Chondrocyte (in vitro differentiated cells): ENCODE data around the gene BBX. TPM values are rescaled to one million over a fixed set of nuclear protein-coding genes. Genes with fewer than 3 reads are reported as not detected.
A peak's percentile ranks its signal among the peaks of the same experiment; 100 is the strongest.

Experiments used
- DNase-seq: peaks from one replicate; pipeline ENCODE4 v3.0.0; 2021; ENCODE audit warnings: mixed read lengths, low spot score
- H3K27ac Mint-ChIP-seq: one replicate; pipeline ENCODE4 v1.8.0; 2021; ENCODE audit warnings: mild to moderate bottlenecking, moderate library complexity, mixed read lengths; ENCODE audit not compliant: unreplicated experiment
- H3K27me3 Mint-ChIP-seq: 2 replicates; pipeline ENCODE4 v1.8.0; 2021; ENCODE audit warnings: low read depth, mixed read lengths
- H3K36me3 Mint-ChIP-seq: 2 replicates; pipeline ENCODE4 v1.8.0; 2021; ENCODE audit warnings: low read depth, mixed read lengths
- H3K4me1 Mint-ChIP-seq: 2 replicates; pipeline ENCODE4 v1.8.0; 2021; ENCODE audit warnings: low read depth, mild to moderate bottlenecking, mixed read lengths
- H3K4me3 Mint-ChIP-seq: one replicate; pipeline ENCODE4 v1.8.0; 2021; ENCODE audit warnings: mild to moderate bottlenecking, moderate library complexity, mixed read lengths; ENCODE audit not compliant: unreplicated experiment
- H3K9me3 Mint-ChIP-seq: 2 replicates; pipeline ENCODE4 v1.8.0; 2021; ENCODE audit warnings: low read depth, mixed read lengths
- total RNA-seq: library from RNA; stranded (reverse); gene quantifications from 3 replicates; pipeline ENCODE4 v1.2.1, GENCODE V29; 2021
- TF ChIP-seq, protein P1 (sequence below): fragments of 200-600 bp; sonication (generic); IDR thresholded peaks from 2 replicates; pipeline ENCODE4 v1.5.0; 2021; ENCODE audit warnings: antibody characterized with exemption, mild to moderate bottlenecking, moderate library complexity

BBX gene
- total RNA-seq, 1 donor from 2014 or later: 69.6 TPM

DNA sequence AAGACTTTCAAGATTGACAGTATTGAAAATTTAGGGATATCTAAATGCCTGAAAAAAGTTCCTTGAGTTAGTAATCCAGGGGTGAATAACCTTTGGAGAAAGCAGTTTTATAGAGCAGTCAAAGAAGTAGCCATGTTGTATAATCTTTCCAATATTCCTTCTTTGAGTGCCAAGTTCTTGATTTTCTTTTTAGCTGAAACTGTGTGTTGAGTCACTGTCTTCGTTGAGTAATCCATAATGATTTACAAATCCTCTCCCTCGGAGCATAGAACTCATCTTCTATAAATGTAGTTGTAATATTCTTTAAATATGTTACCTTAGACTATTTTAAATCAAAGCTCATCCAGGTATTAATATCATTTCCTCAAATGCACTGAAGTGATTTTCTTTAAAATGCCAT is 135.2 kb downstream of the BBX start:
- TF ChIP-seq, protein P1, sequence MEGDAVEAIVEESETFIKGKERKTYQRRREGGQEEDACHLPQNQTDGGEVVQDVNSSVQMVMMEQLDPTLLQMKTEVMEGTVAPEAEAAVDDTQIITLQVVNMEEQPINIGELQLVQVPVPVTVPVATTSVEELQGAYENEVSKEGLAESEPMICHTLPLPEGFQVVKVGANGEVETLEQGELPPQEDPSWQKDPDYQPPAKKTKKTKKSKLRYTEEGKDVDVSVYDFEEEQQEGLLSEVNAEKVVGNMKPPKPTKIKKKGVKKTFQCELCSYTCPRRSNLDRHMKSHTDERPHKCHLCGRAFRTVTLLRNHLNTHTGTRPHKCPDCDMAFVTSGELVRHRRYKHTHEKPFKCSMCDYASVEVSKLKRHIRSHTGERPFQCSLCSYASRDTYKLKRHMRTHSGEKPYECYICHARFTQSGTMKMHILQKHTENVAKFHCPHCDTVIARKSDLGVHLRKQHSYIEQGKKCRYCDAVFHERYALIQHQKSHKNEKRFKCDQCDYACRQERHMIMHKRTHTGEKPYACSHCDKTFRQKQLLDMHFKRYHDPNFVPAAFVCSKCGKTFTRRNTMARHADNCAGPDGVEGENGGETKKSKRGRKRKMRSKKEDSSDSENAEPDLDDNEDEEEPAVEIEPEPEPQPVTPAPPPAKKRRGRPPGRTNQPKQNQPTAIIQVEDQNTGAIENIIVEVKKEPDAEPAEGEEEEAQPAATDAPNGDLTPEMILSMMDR: no peak
- peaks cover 40% of the 10 kb centered on the region for H3K4me1 Mint-ChIP-seq
- no peak for DNase-seq
- H3K9me3 Mint-ChIP-seq: no peaks in the 10 kb centered on the region
- H3K27me3 Mint-ChIP-seq: no peaks in the 10 kb centered on the region
- no peak overlapping the region for H3K27ac Mint-ChIP-seq
- no peaks in the 10 kb centered on the region for H3K36me3 Mint-ChIP-seq
- no peak overlapping the region for H3K4me3 Mint-ChIP-seq

GRCh38 chr3:107660306-107660976 is 137.7 kb downstream of the BBX start:
- Mint-ChIP-seq H3K9me3 (no peaks in the 10 kb centered on the region), H3K27ac (peak overlapping the region; percentile 33), H3K4me3 (no peak overlapping the region), H3K36me3 (no peaks in the 10 kb centered on the region), H3K27me3 (no peaks in the 10 kb centered on the region), H3K4me1 (peaks cover 65% of the 10 kb centered on the region)
- no peak for DNase-seq
- TF ChIP-seq, protein P1: peak; percentile 93

DNA sequence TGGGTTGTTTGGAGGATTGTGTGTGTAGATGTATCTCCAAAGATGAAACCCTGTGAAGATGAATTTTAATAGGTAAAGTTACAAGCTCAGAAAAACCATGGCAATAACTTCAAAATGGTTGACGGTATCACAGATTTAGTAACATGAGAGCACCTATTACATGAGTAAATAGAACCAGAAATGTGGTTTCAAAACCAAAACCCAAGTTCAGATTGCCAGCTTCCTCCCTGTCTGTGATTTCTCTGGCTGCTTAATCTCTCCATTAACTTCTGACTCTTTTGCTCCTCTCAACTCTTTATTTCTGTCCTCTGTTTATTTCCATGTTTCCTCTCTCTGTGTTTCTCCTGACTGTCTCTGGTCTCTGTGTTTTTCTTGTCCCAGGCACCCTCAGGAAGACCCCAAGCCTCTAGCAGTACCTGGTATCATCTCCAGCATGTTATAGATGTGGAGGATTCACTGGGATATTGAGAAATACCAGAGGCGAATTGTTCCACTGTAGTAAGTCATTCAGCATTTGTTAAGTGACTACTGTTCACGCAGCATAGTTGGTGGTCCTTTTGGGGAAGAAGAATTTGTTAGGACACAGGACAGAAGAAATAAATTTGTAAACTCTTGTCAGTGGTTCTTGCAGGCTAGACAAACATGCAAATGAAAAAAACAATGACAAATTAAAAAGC is 138.8 kb downstream of the BBX start:
- H3K4me3 Mint-ChIP-seq: peak overlapping the region; percentile 44
- H3K36me3 Mint-ChIP-seq: no peaks in the 10 kb centered on the region
- no peak for DNase-seq
- TF ChIP-seq, protein P1: no peak
- no peaks in the 10 kb centered on the region for H3K9me3 Mint-ChIP-seq
- no peaks in the 10 kb centered on the region for H3K27me3 Mint-ChIP-seq
- H3K4me1 Mint-ChIP-seq: peaks cover 71% of the 10 kb centered on the region
- peak overlapping the region; percentile 81 for H3K27ac Mint-ChIP-seq

DNA sequence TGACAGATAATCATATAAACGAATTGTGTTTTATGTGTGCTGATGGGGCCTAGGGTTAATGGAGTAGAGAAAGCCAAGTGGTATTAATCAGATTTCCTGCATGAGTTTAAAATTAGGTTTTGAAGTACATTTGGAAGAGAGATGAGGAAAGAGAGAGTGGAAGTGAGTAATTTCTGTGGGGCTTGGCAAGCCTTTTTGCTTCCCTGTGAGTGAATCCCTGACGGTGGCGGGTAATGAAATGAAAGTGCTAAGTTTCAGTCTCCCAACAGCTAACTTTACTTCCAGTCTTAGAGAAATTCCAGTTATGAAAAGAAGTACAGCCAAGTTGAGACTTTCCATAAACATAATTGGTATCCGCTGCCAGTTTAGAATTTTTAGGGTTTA is 139.4 kb downstream of the BBX start:
- H3K4me3 Mint-ChIP-seq: peak overlapping the region; percentile 44
- H3K27me3 Mint-ChIP-seq: no peaks in the 10 kb centered on the region
- TF ChIP-seq, protein P1: no peak
- peaks cover 71% of the 10 kb centered on the region for H3K4me1 Mint-ChIP-seq
- no peaks in the 10 kb centered on the region for H3K36me3 Mint-ChIP-seq
- H3K27ac Mint-ChIP-seq: peak overlapping the region; percentile 81
- no peaks in the 10 kb centered on the region for H3K9me3 Mint-ChIP-seq
- DNase-seq: no peak

DNA sequence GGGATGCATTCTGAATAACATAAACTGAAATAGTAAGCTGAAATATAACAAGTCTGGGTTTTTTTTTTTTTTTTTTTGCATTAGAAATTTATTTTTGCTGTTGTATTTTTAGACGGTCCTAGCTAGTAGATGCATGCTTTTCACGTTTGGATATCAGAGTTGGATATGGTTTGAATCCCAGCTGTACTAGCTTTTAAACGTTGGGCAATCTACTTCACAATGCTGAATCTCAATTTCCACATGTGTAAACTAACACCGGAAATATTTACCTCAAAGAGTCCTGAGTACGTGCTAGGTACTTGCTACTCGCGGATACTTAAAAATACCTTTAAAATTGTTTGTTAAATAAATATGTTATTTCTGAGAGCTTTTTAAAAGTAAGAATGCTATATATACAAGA is 139.8 kb downstream of the BBX start:
- H3K4me1 Mint-ChIP-seq: peaks cover 68% of the 10 kb centered on the region

More for the DNA sequence above, 139.8 kb downstream of the BBX start:
- DNase-seq: no peak
- TF ChIP-seq, protein P1: no peak
- H3K27ac Mint-ChIP-seq: peak overlapping the region; percentile 81
- no peaks in the 10 kb centered on the region for H3K27me3 Mint-ChIP-seq
- H3K4me3 Mint-ChIP-seq: peak overlapping the region; percentile 44
- no peaks in the 10 kb centered on the region for H3K9me3 Mint-ChIP-seq
- H3K36me3 Mint-ChIP-seq: no peaks in the 10 kb centered on the region
